Mucosa of rectum (tissue), 2 donors: ENCODE measurements around the gene PSMB3.
A peak's percentile ranks its signal among the peaks of the same experiment; 100 is the strongest.
"Not testable (repeated sequence)": the region's sequence is repeated elsewhere in the genome, so short reads cannot be mapped to it uniquely, and the experiment has no call there.

Experiments
- H3K27ac ChIP-seq, 2 donors: one replicate each; pipeline ENCODE4 v1.7.0; 2013; ENCODE audit warnings: inconsistent platforms in 2 of 2, low read depth in 2 of 2, low read length in 2 of 2
- H3K27me3 ChIP-seq, 2 donors: one replicate each; pipeline ENCODE4 v1.7.0; 2013; ENCODE audit warnings: low read length in 2 of 2; ENCODE audit not compliant: control insufficient read depth in 2 of 2, insufficient read depth in 2 of 2
- H3K36me3 ChIP-seq, 2 donors: one replicate each; pipeline ENCODE4 v1.7.0; 2013; ENCODE audit warnings: low read length in 2 of 2; ENCODE audit not compliant: control insufficient read depth in 2 of 2, insufficient read depth in 2 of 2
- H3K4me1 ChIP-seq, 2 donors: one replicate each; pipeline ENCODE4 v1.7.0; 2013; ENCODE audit warnings: low read length in 2 of 2, mild to moderate bottlenecking in 1 of 2; ENCODE audit not compliant: control insufficient read depth in 2 of 2, insufficient read depth in 2 of 2
- H3K4me3 ChIP-seq, 2 donors: one replicate each; pipeline ENCODE4 v1.7.0; 2013; ENCODE audit warnings: low read length in 2 of 2
- H3K9ac ChIP-seq, 2 donors: one replicate each; pipeline ENCODE4 v1.7.0; 2013; ENCODE audit warnings: low read length in 2 of 2, low read depth in 1 of 2, mild to moderate bottlenecking in 1 of 2
- H3K9me3 ChIP-seq, 2 donors: one replicate each; pipeline ENCODE4 v1.7.0; 2013; ENCODE audit warnings: low read length in 2 of 2; ENCODE audit not compliant: control insufficient read depth in 2 of 2
- donor health status: healthy.
- donor health status: Normal muscosa, but diverticular disease.

Gene PSMB3

GRCh38 chr17:38779965-38780752, 27.6 kb downstream of the PSMB3 start:
- Histone ChIP-seq H3K27me3 (no peaks in the 10 kb centered on the region), H3K27ac (no peak overlapping the region), H3K9ac (no peak overlapping the region), H3K9me3 (no peaks in the 10 kb centered on the region), H3K4me1 (no peaks in the 10 kb centered on the region), H3K36me3 (peaks cover 75 to 83% of the 10 kb centered on the region in 2 donors), H3K4me3 (no peak overlapping the region)

- Histone ChIP-seq H3K27ac (no peak overlapping the region), H3K9ac (no peak overlapping the region), H3K27me3 (no peaks in the 10 kb centered on the region), H3K4me3 (no peak overlapping the region), H3K9me3 (no peaks in the 10 kb centered on the region), H3K36me3 (peaks cover 70 to 71% of the 10 kb centered on the region in 2 donors), H3K4me1 (no peaks in the 10 kb centered on the region)
These were observed 30.7 kb downstream of the PSMB3 start for GRCh38 chr17:38783227-38783626.

GRCh38 chr17:38786372-38786771, 33.8 kb downstream of the PSMB3 start:
- Histone ChIP-seq H3K36me3 (peaks cover 38 to 40% of the 10 kb centered on the region in 2 donors), H3K4me3 (no peak overlapping the region)

GRCh38 chr17:38787999-38788398, 35.5 kb downstream of the PSMB3 start:
- H3K27me3 ChIP-seq, H3K27ac ChIP-seq, H3K4me1 ChIP-seq, H3K9me3 ChIP-seq, H3K4me3 ChIP-seq, H3K9ac ChIP-seq: not testable (repeated sequence)
- peaks cover 27 to 28% of the 10 kb centered on the region in 2 donors for H3K36me3 ChIP-seq

More at GRCh38 chr17:38786372-38786771, 33.8 kb downstream of the PSMB3 start:
- no peaks in the 10 kb centered on the region for H3K4me1 ChIP-seq
- H3K9me3 ChIP-seq = no peaks in the 10 kb centered on the region
- H3K9ac ChIP-seq = no peak overlapping the region
- no peak overlapping the region for H3K27ac ChIP-seq
- no peaks in the 10 kb centered on the region for H3K27me3 ChIP-seq

- Histone ChIP-seq H3K9ac (no peak overlapping the region), H3K36me3 (peaks cover 19 to 23% of the 10 kb centered on the region in 2 donors), H3K4me3 (no peak overlapping the region), H3K27ac (no peak overlapping the region), H3K9me3 (no peaks in the 10 kb centered on the region), H3K4me1 (no peaks in the 10 kb centered on the region), H3K27me3 (no peaks in the 10 kb centered on the region)
These were observed 36.6 kb downstream of the PSMB3 start for GRCh38 chr17:38789185-38789584.

- H3K36me3 ChIP-seq = peaks cover 11 to 16% of the 10 kb centered on the region in 2 donors
These were observed 37.7 kb downstream of the PSMB3 start for GRCh38 chr17:38790148-38790707.

GRCh38 chr17:38791162-38791561, 38.6 kb downstream of the PSMB3 start:
- Histone ChIP-seq H3K27ac (no peak overlapping the region), H3K4me3 (no peak overlapping the region), H3K36me3 (peaks cover 6 to 9% of the 10 kb centered on the region in 2 donors), H3K9me3 (no peaks in the 10 kb centered on the region), H3K4me1 (peaks cover 0 to 2% of the 10 kb centered on the region in 2 donors), H3K9ac (no peak overlapping the region), H3K27me3 (no peaks in the 10 kb centered on the region)

More at GRCh38 chr17:38790148-38790707, 37.7 kb downstream of the PSMB3 start:
- not testable (repeated sequence) for H3K27ac ChIP-seq, H3K9me3 ChIP-seq, H3K4me1 ChIP-seq, H3K9ac ChIP-seq, H3K4me3 ChIP-seq, H3K27me3 ChIP-seq

GRCh38 chr17:38794221-38794620, 41.7 kb downstream of the PSMB3 start:
- no peak overlapping the region for H3K9ac ChIP-seq
- H3K27me3 ChIP-seq = no peaks in the 10 kb centered on the region
- no peak overlapping the region for H3K4me3 ChIP-seq
- H3K9me3 ChIP-seq = no peaks in the 10 kb centered on the region
- peaks cover 0 to 2% of the 10 kb centered on the region in 2 donors for H3K36me3 ChIP-seq
- H3K4me1 ChIP-seq = peaks cover 21 to 31% of the 10 kb centered on the region in 2 donors
- no peak overlapping the region for H3K27ac ChIP-seq

- H3K9me3 ChIP-seq = no peaks in the 10 kb centered on the region
- H3K9ac ChIP-seq = no peak overlapping the region
- no peak overlapping the region for H3K27ac ChIP-seq
- H3K36me3 ChIP-seq = peaks cover 6 to 9% of the 10 kb centered on the region in 2 donors
- peak overlapping the region in 1 of 2 donors; percentile 39 for H3K4me3 ChIP-seq
- no peaks in the 10 kb centered on the region for H3K27me3 ChIP-seq
- peaks cover 21 to 33% of the 10 kb centered on the region in 2 donors for H3K4me1 ChIP-seq
These were observed 44.1 kb downstream of the PSMB3 start for GRCh38 chr17:38796451-38797157.

- H3K4me3 ChIP-seq = no peak overlapping the region
- H3K36me3 ChIP-seq = peaks cover 11 to 14% of the 10 kb centered on the region in 2 donors
- no peaks in the 10 kb centered on the region for H3K9me3 ChIP-seq
- H3K27ac ChIP-seq = no peak overlapping the region
- peaks cover 21 to 33% of the 10 kb centered on the region in 2 donors for H3K4me1 ChIP-seq
- H3K9ac ChIP-seq = no peak overlapping the region
- no peaks in the 10 kb centered on the region for H3K27me3 ChIP-seq
These were observed 44.6 kb downstream of the PSMB3 start for GRCh38 chr17:38797158-38797490.
